ENCODE data around the gene IER3. TPM values are rescaled to one million over a fixed set of nuclear protein-coding genes. Genes with fewer than 3 reads are reported as not detected.

The IER3 gene
- total and polyA plus RNA-seq, 2 experiments from 2014 or later: 19.9 to 21.2 TPM

DNA sequence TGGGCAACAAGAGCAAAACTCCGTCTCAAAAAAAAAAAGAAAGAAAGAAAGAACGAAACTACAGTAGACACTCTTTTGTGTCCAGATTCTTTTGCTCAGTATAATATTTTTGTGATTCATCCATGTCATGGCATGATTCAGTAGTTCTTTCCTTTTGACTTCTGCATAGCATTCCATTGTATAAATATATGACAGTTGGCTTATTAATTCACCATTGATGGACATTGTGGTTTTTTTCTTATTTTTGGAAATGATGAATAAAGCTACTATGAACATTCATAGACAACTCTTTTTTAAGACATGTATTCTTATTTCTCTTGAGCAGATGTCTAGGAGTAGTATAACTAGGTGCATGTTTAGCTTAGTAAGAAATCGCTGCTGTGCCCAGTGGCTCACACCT lies 10.3 kb upstream of the IER3 start:
- Histone ChIP-seq H3F3A (replicated peaks; ENCODE audit: low read depth) (no peaks in the 10 kb centered on the region), H3K36me3 (ENCODE audit: insufficient read depth) (no peaks in the 10 kb centered on the region), H3K27me3 (ENCODE audit: insufficient read depth) (no peaks in the 10 kb centered on the region), H3K79me2 (replicated peaks; ENCODE audit: insufficient read depth) (no peaks in the 10 kb centered on the region), H3K4me1 (ENCODE audit: insufficient read depth) (no peaks in the 10 kb centered on the region), H3K4me3 (no peak overlapping the region), H4K20me1 (replicated peaks; ENCODE audit: insufficient read depth) (no peaks in the 10 kb centered on the region; the same call in 1 of the 2 replicates), H3K4me2 (no peak overlapping the region), H2AFZ (no peak overlapping the region), H3K9me2 (ENCODE audit: insufficient read depth) (no peaks in the 10 kb centered on the region), H3K27ac (ENCODE audit: low read depth) (no peak overlapping the region)
- H3K36me3 Mint-ChIP-seq (ENCODE audit: low read depth): no peaks in the 10 kb centered on the region
- ATAC-seq (no peak), DNase-seq (ENCODE audit: low spot score) (no peak)
- TF ChIP-seq POLR2AphosphoS5 (IDR thresholded peaks at IDR 0.05; ENCODE audit: low read depth): no peak
- TF ChIP-seq, protein P1, sequence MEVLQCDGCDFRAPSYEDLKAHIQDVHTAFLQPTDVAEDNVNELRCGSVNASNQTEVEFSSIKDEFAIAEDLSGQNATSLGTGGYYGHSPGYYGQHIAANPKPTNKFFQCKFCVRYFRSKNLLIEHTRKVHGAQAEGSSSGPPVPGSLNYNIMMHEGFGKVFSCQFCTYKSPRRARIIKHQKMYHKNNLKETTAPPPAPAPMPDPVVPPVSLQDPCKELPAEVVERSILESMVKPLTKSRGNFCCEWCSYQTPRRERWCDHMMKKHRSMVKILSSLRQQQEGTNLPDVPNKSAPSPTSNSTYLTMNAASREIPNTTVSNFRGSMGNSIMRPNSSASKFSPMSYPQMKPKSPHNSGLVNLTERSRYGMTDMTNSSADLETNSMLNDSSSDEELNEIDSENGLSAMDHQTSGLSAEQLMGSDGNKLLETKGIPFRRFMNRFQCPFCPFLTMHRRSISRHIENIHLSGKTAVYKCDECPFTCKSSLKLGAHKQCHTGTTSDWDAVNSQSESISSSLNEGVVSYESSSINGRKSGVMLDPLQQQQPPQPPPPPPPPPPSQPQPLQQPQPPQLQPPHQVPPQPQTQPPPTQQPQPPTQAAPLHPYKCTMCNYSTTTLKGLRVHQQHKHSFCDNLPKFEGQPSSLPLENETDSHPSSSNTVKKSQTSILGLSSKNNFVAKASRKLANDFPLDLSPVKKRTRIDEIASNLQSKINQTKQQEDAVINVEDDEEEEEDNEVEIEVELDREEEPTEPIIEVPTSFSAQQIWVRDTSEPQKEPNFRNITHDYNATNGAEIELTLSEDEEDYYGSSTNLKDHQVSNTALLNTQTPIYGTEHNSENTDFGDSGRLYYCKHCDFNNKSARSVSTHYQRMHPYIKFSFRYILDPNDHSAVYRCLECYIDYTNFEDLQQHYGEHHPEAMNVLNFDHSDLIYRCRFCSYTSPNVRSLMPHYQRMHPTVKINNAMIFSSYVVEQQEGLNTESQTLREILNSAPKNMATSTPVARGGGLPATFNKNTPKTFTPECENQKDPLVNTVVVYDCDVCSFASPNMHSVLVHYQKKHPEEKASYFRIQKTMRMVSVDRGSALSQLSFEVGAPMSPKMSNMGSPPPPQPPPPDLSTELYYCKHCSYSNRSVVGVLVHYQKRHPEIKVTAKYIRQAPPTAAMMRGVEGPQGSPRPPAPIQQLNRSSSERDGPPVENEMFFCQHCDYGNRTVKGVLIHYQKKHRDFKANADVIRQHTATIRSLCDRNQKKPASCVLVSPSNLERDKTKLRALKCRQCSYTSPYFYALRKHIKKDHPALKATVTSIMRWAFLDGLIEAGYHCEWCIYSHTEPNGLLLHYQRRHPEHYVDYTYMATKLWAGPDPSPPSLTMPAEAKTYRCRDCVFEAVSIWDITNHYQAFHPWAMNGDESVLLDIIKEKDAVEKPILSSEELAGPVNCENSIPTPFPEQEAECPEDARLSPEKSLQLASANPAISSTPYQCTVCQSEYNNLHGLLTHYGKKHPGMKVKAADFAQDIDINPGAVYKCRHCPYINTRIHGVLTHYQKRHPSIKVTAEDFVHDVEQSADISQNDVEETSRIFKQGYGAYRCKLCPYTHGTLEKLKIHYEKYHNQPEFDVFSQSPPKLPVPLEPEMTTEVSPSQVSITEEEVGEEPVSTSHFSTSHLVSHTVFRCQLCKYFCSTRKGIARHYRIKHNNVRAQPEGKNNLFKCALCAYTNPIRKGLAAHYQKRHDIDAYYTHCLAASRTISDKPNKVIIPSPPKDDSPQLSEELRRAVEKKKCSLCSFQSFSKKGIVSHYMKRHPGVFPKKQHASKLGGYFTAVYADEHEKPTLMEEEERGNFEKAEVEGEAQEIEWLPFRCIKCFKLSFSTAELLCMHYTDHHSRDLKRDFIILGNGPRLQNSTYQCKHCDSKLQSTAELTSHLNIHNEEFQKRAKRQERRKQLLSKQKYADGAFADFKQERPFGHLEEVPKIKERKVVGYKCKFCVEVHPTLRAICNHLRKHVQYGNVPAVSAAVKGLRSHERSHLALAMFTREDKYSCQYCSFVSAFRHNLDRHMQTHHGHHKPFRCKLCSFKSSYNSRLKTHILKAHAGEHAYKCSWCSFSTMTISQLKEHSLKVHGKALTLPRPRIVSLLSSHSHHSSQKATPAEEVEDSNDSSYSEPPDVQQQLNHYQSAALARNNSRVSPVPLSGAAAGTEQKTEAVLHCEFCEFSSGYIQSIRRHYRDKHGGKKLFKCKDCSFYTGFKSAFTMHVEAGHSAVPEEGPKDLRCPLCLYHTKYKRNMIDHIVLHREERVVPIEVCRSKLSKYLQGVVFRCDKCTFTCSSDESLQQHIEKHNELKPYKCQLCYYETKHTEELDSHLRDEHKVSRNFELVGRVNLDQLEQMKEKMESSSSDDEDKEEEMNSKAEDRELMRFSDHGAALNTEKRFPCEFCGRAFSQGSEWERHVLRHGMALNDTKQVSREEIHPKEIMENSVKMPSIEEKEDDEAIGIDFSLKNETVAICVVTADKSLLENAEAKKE (CRISPR knock-in tag; IDR thresholded peaks at IDR 0.05): no peak
- TF ChIP-seq ZNF331 (CRISPR knock-in tag; IDR thresholded peaks at IDR 0.05; ENCODE audit: low read depth): no peak
- TF ChIP-seq EZH2 (IDR thresholded peaks at IDR 0.05; ENCODE audit: low read depth, unreplicated experiment): no peak
- TF ChIP-seq CREB1 (CRISPR knock-in tag; IDR thresholded peaks at IDR 0.05; ENCODE audit: low read depth): no peak
- TF ChIP-seq JUNB (IDR thresholded peaks at IDR 0.05; ENCODE audit: unreplicated experiment): no peak
- TF ChIP-seq NANOG (IDR thresholded peaks at IDR 0.05; ENCODE audit: borderline replicate concordance): no peak
- TF ChIP-seq, protein P2, sequence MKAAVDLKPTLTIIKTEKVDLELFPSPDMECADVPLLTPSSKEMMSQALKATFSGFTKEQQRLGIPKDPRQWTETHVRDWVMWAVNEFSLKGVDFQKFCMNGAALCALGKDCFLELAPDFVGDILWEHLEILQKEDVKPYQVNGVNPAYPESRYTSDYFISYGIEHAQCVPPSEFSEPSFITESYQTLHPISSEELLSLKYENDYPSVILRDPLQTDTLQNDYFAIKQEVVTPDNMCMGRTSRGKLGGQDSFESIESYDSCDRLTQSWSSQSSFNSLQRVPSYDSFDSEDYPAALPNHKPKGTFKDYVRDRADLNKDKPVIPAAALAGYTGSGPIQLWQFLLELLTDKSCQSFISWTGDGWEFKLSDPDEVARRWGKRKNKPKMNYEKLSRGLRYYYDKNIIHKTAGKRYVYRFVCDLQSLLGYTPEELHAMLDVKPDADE (IDR thresholded peaks at IDR 0.05): no peak
- no peak for TF ChIP-seq STAT1 (IDR thresholded peaks at IDR 0.05; ENCODE audit: unreplicated experiment)
- no peak for TF ChIP-seq ZNF114 (CRISPR knock-in tag; IDR thresholded peaks at IDR 0.05)
- TF ChIP-seq REST (IDR thresholded peaks at IDR 0.05; ENCODE audit: unreplicated experiment): no peak
- TF ChIP-seq CTCF (conservative IDR thresholded peaks at IDR 0.05; ENCODE audit: low read depth in 2 of 2): no peak
- no peak for TF ChIP-seq EZH2phosphoT487 (IDR thresholded peaks at IDR 0.05; ENCODE audit: unreplicated experiment)
- H3K4me3 Mint-ChIP-seq: no peak overlapping the region
- no peaks in the 10 kb centered on the region for H3K9me3 Mint-ChIP-seq
- H3K27me3 Mint-ChIP-seq (ENCODE audit: insufficient read depth, low read depth, poor library complexity): peaks cover 4% of the 10 kb centered on the region
- peaks cover 3% of the 10 kb centered on the region; the same call in 2 of the 3 replicates for H3K4me1 Mint-ChIP-seq
- H3K27ac Mint-ChIP-seq: no peak overlapping the region
